GM21717 (cell line): ENCODE results near the gene ZNF598.
A peak's percentile ranks its signal among the peaks of the same experiment; 100 is the strongest.
"Not testable (repeated sequence)": the region's sequence is repeated elsewhere in the genome, so short reads cannot be mapped to it uniquely, and the experiment has no call there.

Experiments used
- ATAC-seq: cut with Tn5 transposase; IDR thresholded peaks from one replicate; pipeline ENCODE4 v1.9.1; 2021; ENCODE audit warnings: mild to moderate bottlenecking, moderate library complexity; ENCODE audit not compliant: unreplicated experiment

ZNF598 gene

DNA sequence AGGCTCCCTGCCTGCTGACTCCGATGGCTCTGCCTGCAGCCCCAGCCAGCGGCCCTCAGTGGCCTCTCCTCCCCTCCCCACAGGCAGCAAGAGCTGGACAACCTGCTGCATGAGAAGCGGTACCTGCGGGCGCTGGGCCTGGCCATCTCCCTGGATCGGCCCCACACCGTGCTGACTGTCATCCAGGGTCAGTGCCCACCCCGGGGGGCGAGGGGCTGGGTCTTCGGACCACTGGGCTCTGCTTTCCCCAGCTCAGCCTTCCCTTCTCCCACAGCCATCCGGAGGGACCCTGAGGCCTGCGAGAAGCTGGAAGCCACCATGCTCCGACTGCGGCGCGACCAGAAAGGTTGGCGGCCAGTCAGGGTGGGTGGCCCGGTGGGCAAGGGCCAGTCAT is 31.7 kb downstream of the ZNF598 start:
- ATAC-seq: no peak

DNA sequence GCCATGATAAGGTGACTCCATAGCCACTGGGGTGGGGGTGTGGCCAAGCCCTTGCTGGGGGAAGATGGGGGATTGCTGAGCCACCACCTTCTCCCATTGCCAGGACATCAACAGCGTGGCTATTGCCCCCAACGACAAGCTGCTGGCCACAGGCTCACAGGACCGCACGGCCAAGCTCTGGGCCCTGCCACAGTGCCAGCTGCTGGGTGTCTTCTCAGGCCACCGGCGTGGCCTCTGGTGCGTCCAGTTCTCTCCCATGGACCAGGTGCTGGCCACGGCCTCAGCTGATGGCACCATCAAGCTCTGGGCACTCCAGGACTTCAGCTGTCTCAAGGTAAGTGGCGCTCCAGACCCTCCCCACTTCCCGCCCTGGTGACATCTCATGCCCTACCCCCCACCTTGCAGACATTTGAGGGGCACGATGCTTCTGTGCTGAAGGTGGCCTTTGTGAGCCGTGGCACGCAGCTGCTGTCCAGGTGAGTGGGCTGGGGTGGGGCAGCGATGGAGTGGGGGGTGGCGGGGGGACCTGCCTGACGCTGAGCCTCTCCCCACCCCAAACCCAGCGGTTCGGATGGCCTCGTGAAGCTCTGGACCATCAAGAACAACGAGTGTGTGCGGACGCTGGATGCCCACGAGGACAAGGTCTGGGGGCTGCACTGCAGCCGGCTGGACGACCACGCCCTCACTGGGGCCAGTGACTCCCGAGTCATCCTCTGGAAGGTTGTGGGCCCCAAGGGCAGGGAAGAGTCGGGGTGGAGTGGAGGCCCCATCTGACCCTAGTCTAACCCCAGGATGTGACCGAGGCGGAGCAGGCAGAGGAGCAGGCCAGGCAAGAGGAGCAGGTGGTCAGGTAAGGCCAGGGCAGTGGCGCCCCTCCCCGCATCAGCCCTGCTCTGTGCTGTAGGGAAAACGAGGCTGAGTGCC is 32.4 kb downstream of the ZNF598 start:
- ATAC-seq: no peak

DNA sequence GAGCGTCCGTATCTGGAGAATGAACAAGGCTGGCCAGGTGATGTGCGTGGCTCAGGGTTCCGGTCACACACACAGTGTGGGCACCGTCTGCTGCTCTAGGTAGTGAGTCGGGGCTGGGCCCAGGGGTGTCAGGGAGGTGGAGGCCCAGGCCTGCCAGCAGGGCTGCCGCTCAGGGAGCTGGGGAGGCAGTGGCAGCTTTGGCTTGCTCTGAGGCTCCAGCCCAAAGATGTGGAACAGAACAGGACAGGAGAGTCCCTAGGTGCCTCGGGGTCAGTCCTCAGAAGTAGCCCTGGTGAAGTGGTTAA is 33.5 kb downstream of the ZNF598 start:
- no peak for ATAC-seq

DNA sequence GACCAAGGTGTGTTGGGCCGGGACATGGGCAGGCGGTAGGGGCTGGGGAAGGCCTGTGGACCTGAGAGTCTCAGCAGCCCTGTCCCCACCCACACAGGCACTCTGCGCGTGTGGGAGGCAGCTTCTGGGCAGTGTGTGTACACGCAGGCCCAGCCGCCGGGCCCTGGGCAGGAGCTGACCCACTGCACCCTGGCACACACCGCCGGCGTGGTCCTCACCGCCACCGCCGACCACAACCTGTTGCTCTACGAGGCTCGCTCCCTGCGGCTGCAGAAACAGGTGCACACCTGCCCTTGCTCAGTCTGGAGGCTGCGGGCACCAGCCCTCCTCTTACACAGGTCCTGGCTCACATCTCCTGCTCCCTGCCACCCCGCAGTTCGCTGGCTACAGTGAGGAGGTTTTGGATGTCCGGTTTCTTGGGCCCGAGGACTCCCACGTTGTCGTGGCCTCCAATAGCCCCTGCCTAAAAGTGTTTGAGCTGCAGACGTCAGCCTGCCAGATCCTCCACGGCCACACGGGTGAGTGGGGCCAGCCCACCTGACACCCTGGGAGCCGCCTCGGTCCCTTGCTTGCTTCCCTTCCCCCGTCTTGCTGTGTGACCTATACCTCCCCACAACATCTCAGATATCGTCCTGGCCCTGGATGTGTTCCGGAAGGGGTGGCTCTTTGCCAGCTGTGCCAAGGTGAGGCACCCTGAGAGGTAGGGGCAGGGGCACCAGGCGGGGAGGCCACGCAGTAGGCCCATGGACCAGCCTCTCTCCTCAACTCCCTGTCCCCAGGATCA is 34.0 kb downstream of the ZNF598 start:
- no peak for ATAC-seq

DNA sequence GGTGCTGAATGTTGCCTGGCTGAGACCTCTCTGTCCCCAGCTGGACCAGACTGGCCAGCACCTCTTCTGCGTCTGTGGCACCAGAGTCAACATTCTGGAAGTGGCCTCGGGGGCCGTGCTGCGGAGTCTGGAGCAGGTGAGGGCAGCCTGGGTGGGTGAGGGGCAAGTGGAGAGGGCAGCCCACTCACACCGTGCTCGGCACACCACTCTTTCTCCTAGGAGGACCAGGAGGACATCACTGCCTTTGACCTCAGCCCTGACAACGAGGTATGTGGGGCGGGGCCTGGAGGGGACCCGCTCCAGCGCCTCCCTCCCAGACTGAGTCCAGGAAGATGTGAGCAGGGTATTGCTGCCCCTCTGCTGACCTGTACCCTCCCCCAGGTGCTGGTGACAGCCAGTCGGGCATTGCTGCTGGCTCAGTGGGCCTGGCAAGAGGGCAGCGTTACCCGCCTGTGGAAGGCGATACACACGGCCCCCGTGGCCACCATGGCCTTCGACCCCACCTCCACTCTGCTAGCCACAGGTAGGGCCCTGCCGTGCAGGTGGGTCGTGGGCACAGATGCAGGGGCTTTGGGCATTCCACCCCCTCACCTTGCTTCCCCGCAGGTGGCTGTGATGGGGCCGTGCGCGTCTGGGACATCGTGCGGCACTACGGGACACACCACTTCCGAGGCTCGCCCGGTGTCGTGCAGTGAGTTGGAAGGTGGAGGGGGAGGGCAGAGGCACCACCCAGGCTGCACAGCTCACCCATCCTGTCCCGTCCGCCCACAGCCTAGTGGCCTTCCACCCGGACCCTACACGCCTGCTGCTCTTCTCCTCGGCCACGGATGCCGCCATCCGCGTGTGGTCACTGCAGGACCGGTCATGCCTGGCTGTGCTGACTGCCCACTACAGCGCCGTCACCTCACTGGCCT is 35.2 kb downstream of the ZNF598 start:
- ATAC-seq: no peak

DNA sequence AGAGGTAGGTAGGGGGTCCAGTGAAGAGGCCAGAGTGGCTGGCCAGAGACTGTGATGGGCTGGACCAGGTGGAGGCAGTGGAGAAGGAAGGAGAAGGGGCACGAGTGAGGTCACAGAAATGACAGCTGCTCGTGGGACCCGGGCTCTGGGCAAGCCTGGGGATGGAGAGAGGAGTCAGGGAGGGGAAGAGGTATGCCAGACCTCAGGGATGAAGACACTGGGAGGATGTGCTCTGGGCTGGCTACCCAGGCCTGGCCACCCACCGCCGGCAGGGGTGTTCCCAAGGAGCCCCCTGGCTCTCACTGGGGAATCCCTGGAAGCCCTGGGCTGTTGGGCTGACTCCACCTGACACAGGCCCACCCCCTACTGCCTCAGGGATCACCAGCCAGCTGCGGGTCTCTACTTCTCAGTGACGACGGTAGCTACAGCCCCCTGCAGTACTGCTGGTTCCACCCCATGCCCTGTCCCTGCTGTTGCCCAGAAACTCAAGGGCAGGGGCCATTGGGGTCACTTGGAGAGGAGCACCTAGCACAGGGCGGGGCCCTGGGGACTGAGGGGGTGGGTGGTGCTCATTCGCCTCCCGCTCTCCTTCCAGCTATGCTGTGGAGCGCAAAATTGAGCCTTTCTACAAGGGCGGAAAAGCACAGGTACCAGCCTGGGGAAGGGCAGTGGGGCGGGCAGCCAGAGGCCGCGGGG is 36.0 kb downstream of the ZNF598 start:
- no peak for ATAC-seq

DNA sequence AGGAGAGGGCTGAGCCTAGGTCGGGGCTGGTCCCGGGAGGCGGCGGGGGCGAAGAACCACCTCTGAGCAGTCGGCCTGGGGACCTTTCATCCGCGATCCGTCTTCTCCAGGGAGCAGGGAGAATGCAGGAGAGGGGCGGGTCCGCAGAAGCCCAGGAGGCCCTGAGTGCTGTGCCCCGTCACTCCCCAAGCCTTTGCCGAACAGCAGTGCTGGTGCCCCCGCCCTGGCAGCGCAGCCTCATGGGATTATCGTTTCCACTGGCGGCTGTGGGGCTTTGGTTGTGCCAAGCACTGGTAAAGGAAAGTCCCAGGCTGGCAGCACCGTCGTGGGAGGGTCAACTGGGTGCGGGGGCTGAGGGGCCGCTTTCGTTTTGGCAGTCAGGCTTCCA is 37.1 kb downstream of the ZNF598 start:
- ATAC-seq: no peak

DNA sequence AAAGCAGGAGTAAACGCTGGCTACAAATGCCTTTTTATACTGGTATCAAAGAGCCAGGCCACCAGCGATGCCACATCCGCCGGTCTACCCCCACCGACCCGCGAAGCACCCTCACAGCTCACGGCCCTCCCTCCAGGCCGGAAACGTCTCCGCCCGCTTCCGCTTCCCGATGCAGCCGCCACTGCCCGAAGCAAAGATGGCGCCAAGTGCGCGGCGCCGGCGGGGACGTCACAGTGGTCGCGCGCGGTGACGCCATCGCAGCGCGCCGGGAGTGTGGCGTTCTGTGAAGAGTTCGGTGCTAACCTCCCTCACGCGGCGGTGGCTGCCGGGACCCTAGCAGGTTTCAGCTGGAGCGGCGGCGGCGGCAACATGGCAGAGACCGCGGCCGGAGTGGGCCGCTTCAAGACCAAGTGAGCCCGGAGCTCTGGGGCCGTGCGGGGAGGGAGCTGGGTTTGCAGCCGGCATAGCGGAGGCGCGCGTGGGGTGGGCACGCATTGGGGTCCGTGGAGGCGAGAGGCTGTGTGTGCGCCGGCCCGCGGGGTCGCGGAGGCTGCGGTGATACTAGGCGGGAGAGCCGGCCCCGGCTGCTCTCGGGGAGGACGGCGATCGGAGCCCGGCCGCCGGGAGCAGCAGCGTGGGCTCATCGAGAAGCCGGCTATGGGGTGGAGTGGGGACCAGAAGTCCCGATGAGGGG is 37.7 kb downstream of the ZNF598 start, which contains the start of gene TBL3:
TSS of gene TBL3 (plus strand) at position 258 of the 694 bp plus-strand sequence. CDS start at position 370, 112 bp downstream.
- ATAC-seq: peak; percentile 57

DNA sequence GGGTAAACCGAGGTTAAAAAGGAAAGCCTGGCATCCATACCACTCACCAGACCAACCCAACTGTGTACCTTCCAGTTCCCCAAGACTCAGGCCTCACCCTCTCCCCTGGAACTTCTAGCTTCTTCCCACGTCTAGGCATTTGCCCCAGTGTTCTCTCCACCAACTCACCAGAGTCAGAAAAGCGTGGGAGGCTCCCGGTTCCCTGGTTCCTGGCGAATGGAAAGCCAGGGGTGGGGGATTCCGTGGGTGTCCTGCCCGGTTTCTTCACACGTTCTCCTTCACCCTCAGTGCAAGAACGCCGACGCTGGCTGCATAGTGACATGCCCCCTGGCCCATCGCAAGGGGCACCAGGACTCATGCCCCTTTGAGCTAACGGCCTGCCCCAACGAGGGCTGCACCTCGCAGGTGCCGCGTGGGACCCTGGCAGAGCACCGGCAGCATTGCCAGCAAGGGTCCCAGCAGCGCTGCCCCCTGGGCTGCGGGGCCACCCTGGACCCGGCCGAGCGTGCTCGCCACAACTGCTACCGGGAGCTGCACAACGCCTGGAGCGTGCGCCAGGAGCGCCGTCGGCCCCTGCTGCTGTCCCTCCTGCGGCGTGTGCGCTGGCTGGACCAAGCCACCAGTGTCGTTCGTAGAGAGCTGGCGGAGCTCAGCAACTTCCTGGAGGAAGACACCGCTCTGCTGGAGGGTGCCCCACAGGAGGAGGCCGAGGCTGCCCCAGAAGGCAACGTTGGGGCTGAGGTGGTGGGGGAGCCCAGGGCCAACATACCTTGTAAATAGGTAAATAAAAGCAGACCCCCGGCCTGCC is 41.3 kb downstream of the ZNF598 start:
- ATAC-seq: no peak

DNA sequence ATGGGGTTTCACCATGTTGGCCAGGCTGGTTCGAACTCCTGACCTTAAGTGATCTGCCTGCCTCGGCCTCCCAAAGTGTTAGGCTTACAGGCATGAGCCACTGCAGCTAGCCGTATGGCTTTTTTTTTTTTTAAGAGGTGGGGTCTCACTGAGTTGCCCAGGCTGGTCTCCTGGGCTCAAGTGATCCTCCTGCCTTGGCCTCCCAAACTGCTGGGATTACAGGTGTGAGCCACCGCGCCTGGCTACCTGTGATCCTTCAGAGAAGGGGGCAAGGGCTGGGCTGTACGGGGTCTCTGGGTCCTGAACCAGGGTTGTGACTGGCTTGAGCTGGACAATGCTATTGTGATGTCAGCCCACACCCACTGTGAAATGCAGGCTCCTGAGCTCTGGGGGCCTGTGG is 43.2 kb downstream of the ZNF598 start, which contains the start of gene RNF151:
TSS of gene RNF151 (plus strand) at position 397 of the 400 bp plus-strand sequence. CDS start 26 bp downstream, outside the sequence.
- no peak for ATAC-seq

DNA sequence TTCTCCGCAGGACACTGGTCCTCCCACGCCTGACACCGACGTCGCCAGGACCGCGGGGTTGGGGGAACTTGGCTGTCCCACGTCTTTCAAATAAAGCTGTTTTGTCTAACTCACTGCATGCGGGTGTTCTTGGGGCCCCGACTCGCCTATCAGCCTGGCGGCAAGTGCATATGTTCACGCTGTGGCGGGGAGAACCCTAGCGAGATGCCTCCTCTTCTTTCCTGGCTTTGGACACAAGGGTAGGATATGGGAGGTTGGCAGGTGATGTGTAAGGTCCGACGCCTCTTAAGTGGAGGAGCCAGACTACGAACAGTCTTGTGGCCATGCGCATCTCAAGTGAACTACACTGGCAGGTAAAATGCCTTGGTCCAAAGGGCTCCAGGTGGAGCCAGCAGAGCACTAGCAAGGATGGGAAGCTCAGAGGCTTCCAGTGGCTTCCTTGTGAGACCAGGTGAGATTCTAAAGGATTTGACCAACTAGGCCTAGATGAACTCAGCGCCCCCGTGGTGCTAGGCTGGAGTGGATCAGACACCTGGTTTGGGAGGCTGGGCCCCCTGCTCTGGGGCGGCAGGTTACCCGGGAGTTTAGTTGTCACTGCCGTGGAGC is 44.1 kb downstream of the ZNF598 start:
- no peak for ATAC-seq

DNA sequence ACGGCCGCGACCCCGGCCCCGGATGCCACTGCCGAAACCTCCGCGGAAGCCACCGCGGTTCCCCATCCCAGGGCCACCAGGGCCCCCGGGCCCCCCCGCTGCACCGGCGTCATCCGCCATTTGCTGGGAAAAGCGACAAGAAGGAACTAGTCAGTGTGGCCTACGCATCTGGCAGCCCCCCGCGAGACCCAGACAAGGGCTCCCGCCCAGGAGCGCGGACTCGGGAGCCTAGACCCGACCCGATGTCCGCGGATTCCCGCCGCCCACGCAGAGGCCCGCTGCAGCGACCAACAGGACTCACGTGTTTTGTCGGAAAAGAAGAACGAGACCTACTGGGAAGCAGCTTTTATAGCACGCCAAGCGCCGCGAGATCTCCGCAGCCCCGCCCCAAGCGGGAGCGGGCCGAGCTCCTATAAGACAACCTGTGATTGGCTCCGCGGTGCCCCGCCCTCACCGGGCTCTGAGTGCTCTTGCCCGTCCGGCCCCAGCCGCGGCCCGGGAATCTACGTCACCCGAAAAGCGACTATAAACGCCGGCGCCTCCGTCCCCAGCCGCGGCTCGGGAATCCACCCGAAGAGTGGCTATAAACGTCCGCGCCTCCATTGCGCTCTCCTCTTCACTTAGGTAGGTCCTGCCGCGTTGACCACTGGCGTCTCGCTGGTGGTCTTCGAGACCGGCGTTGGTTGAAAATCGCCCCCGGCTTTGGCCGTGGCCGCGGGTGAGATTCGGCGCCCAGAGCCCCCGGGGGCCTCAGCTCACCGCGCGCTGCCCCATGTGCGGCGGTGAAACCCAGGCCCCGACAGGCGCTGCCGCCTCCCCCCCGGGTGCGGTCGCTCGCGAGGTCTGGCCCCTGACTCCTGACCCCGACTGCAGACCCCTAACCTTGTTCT is 44.9 kb downstream of the ZNF598 start, which contains the start of gene RPS2:
TSS of gene RPS2 (minus strand) at position 321 of the 890 bp plus-strand sequence. CDS start at position 120, 201 bp downstream.
- ATAC-seq: peak; percentile 73

DNA sequence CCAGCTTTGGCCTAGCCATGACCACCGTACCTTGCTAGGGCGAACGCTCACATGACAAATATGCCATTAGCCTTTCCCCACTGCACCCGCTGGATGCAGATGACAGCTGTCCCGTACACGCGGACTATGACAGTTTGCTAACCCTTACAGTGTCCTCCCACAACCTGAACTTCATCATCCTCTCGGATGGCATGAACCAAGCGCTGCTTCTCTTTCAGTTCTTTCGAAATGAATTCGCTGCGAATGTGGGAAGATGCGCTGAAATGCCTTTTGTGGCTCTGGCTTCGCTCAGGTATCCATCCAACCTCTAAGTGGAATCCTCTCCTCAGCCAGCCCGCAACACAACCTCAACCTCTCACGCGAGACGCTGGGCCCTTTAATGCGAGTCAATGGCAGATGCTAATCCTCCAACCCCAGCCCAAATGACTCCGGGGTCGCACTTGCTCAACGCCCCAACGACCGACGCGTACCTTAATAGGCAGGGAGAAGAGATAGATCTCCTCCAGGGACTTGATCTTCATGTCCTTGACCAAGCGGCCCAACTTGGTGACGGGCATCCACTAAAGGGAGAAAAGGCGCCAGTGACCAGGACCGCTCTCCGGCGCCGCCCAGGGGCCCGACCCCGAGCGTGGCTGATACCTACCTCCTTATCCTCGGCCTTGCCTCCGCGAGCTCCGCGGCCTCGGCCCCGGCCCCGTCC is 45.7 kb downstream of the ZNF598 start:
- peak; percentile 5 for ATAC-seq

DNA sequence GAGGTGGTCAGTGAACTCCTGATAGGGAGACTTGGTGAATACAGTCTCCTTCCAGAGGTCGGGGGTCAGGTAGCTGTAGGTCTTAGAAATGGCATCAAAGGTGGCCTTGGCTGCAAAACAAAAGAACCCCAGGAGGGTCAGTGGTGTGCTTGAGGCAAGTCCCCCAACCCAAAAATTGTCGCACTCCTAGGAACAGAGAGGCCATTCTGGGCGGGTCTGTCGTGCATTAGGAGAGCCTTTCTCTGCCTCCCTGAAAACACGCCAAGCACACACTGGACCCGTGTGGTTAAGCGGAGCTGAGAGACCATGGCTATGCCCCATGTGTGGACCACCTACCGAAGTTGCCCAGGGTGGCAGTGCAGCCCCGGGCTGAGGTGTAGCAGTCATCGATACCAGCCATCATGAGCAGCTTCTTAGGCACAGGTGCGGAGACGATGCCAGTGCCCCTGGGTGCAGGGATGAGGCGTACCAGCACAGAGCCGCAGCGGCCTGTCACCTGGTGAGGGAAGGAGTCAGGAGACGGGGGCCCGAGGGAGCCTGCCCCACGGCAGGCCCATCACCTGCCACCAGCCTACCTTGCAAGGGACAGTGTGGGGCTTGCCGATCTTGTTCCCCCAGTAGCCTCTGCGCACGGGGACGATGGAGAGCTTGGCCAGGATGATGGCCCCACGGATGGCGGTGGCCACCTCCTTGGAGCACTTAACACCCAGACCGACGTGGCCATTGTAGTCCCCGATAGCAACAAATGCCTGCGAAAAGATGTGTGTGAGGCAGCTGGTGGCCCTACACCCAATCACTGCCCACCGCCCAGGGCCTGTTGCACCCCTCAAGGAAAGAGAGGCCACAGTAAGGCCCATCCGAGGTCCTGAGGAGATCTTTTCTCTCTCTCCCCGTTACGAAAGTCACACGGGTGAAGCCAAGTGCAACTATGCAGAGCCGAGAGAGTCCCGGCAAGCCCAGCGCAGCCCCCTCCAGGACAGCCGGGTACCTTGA is 47.2 kb downstream of the ZNF598 start:
- ATAC-seq: not testable (repeated sequence)

DNA sequence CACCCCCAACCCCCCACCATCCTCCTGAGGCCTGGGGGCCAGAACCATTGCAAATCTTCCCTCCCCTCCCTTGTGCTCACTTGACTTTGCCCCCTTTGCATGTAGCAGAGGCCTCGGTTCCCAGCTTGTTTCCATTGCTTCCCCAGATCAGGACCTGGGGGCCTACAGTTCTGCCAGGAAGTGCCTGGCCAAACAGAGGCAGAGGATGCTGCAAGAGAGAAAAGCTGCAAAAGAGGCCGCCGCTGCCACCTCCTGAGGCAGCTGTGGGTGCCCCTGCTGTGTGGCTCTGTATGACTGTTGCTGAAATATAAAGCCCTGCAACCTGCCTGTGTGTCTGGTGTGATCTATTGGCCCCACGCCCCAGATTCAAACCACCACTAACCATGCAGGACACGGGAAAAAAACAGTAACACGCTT is 48.0 kb downstream of the ZNF598 start:
- ATAC-seq: no peak
